ENCODE measurements around the gene ACOT12. TPM values are rescaled to one million over a fixed set of nuclear protein-coding genes. Genes with fewer than 3 reads are reported as not detected.

The ACOT12 gene
- total RNA-seq = not detected in 2 replicates

- Mint-ChIP-seq H3K36me3 (ENCODE audit: low read depth) (no peaks in the 10 kb centered on the region), H3K4me1 (peaks cover 5% of the 10 kb centered on the region), H3K4me3 (peak within 1 kb of the TSS; percentile 49), H3K9me3 (peaks cover under 1% of the 10 kb centered on the region), H3K27ac (no peak within 1 kb of the TSS), H3K27me3 (peaks cover 45% of the 10 kb centered on the region)
- intact Hi-C loops (cut with micrococcal nuclease) = no loop called here
- no peak for DNase-seq
Measured at GRCh38 chr5:81393783-81394718, at the start of gene ACOT12. TSS of gene ACOT12 (minus strand) at chr5:81394134. CDS start at chr5:81394114, 20 bp downstream.

DNA sequence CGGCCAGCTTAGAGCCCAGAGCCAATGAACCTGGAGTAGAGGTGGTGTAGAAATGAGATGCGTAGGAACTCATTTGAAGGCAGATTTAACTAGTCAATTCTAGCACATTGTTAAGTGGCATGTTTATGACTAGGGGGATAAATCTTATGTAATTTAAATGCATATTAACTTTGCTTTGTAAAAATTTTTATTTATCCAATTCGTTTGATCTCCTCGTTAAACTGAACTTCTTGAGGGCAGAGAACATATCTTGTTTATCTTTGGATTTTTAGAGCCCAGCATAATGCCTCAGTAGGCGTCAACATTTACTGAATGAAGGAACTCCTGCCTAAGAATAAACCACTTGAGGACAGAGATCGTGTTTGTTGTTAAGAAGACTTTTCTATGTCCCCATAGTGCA lies 41.1 kb upstream of the ACOT12 start:
- Mint-ChIP-seq H3K27me3 (no peaks in the 10 kb centered on the region), H3K36me3 (ENCODE audit: low read depth) (peaks cover 1% of the 10 kb centered on the region), H3K27ac (no peak overlapping the region), H3K4me1 (no peaks in the 10 kb centered on the region), H3K4me3 (no peak overlapping the region), H3K9me3 (no peaks in the 10 kb centered on the region)
- no peak for DNase-seq
- intact Hi-C loops (cut with micrococcal nuclease) = no loop called here

GRCh38 chr5:81429985-81430384 lies 36.1 kb upstream of the ACOT12 start:
- H3K4me1 Mint-ChIP-seq = peaks cover 8% of the 10 kb centered on the region
- peaks cover 3% of the 10 kb centered on the region for H3K36me3 Mint-ChIP-seq (ENCODE audit: low read depth)
- DNase-seq = no peak
- intact Hi-C loops (cut with micrococcal nuclease) = loop anchor here (5.0 kb wide), 2 partner anchors 77 to 542 kb away; partner anchors contain the start of gene ATG10
- no peaks in the 10 kb centered on the region for H3K9me3 Mint-ChIP-seq
- H3K4me3 Mint-ChIP-seq = no peak overlapping the region
- H3K27me3 Mint-ChIP-seq = no peaks in the 10 kb centered on the region
- H3K27ac Mint-ChIP-seq = no peak overlapping the region

- H3K4me1 Mint-ChIP-seq = peaks cover 8% of the 10 kb centered on the region
- intact Hi-C loops (cut with micrococcal nuclease) = loop anchor here (5.0 kb wide), 2 partner anchors 78 to 543 kb away; partner anchors contain the start of gene ATG10
- peaks cover 1% of the 10 kb centered on the region for H3K36me3 Mint-ChIP-seq (ENCODE audit: low read depth)
- no peaks in the 10 kb centered on the region for H3K27me3 Mint-ChIP-seq
- no peaks in the 10 kb centered on the region for H3K9me3 Mint-ChIP-seq
- H3K4me3 Mint-ChIP-seq = no peak overlapping the region
- no peak overlapping the region for H3K27ac Mint-ChIP-seq
- DNase-seq = no peak
Measured at GRCh38 chr5:81429363-81429762, 35.4 kb upstream of the ACOT12 start.

DNA sequence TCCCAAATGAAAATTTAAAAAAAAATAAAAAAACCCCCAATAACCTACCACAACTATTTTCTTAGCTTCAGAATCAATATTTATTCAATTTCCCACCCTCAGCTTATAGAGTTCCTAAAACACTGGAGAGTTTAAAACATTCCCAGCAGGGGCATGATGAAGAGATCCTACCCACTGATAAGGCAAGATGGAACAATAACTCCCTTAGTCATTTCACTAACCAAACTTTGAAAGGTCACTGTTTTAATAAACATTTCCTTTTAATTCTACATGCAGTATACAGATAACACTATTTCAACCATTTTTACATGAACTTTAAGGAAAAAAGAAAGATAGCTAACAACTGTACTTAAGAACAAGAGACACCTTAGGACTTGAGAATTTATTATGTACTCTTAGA lies 34.9 kb upstream of the ACOT12 start:
- no peak overlapping the region for H3K27ac Mint-ChIP-seq
- H3K27me3 Mint-ChIP-seq = no peaks in the 10 kb centered on the region
- intact Hi-C loops (cut with micrococcal nuclease) = loop anchor here (5.0 kb wide), 2 partner anchors 78 to 543 kb away; partner anchors contain the start of gene ATG10
- H3K4me1 Mint-ChIP-seq = peaks cover 8% of the 10 kb centered on the region
- DNase-seq = no peak
- H3K9me3 Mint-ChIP-seq = no peaks in the 10 kb centered on the region
- no peak overlapping the region for H3K4me3 Mint-ChIP-seq
- peaks cover 1% of the 10 kb centered on the region for H3K36me3 Mint-ChIP-seq (ENCODE audit: low read depth)

DNA sequence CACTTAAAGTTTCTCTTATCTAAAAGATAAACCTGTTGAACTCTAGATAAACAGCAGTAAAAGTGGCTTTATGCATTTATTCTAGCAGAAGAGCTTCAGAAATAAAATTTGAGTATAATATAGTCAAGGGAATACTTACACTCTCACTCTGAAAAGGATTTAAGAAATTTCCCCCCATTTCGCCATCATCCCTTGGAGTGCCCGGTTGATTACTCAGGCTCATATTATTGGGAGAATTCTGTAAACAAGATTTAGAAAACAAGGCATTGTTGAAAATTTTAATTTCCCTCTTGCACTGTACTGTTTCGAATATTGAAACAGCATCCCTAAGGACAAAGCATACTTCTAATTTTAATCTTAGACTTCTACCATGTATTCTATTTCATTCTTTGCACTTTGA lies 34.5 kb upstream of the ACOT12 start:
- Mint-ChIP-seq H3K27ac (no peak overlapping the region), H3K27me3 (no peaks in the 10 kb centered on the region)

DNA sequence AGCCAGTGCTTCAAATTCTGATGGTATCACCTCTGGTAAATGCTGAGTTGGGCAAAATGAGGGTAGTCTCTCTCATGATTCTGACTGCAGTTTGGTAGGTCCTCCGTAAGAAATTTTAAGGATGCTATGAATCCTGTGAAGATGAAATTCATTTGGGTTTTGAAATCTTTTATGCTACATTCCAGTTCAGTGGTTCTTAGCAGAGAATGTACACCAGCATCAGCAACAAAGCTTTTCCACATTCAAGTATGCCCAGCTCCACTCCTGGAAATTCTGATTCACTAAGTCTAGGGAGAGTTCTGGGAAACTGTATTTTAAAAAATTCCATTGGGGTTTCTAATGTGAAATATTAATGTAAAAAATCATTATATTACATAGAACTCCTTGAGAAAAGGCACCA lies 33.6 kb upstream of the ACOT12 start:
- Mint-ChIP-seq H3K9me3 (no peaks in the 10 kb centered on the region), H3K4me1 (peaks cover 8% of the 10 kb centered on the region), H3K27me3 (no peaks in the 10 kb centered on the region), H3K36me3 (ENCODE audit: low read depth) (peaks cover 1% of the 10 kb centered on the region), H3K27ac (no peak overlapping the region), H3K4me3 (no peak overlapping the region)
- intact Hi-C loops (cut with micrococcal nuclease) = loop anchor here (5.0 kb wide), 2 partner anchors 80 to 545 kb away; partner anchors contain the start of gene ATG10
- no peak for DNase-seq

More for the DNA sequence above, 34.5 kb upstream of the ACOT12 start:
- peaks cover 1% of the 10 kb centered on the region for H3K36me3 Mint-ChIP-seq (ENCODE audit: low read depth)
- intact Hi-C loops (cut with micrococcal nuclease) = loop anchor here (5.0 kb wide), 2 partner anchors 79 to 544 kb away; partner anchors contain the start of gene ATG10
- H3K4me1 Mint-ChIP-seq = peaks cover 8% of the 10 kb centered on the region
- DNase-seq = no peak
- no peaks in the 10 kb centered on the region for H3K9me3 Mint-ChIP-seq
- no peak overlapping the region for H3K4me3 Mint-ChIP-seq

DNA sequence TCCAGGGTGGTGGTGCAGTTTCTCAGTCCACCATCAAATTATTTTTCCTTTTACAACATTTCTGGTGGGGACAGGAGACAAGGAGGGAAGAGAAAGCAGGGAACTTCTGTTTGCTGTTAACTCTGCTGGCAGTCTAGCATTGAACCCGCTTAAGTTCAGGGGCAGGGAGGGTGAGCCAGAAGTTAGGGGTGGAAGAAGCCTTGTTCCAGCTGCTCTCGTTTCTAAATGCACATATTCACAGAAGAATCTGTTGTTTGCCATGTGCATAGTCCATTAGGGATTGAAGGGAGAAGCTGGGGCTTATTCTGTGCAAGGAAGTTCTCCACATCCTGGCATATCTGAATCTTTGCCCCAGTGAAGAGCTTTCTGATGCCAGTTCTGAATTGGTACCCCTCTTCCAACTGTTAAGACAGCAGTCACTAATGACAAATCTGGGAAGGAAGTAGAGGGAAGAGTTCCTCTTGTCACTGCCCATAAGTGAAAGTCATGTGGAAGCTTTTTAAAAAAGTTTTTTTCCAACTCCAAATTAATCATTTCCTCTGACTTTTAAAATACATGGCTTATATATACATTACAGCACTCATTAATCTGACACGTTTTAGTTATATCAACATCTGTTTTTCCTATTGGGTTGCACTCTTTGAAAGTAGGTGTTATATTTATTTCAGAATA lies 32.6 kb upstream of the ACOT12 start:
- Mint-ChIP-seq H3K36me3 (ENCODE audit: low read depth) (peaks cover 3% of the 10 kb centered on the region), H3K27me3 (no peaks in the 10 kb centered on the region)

DNA sequence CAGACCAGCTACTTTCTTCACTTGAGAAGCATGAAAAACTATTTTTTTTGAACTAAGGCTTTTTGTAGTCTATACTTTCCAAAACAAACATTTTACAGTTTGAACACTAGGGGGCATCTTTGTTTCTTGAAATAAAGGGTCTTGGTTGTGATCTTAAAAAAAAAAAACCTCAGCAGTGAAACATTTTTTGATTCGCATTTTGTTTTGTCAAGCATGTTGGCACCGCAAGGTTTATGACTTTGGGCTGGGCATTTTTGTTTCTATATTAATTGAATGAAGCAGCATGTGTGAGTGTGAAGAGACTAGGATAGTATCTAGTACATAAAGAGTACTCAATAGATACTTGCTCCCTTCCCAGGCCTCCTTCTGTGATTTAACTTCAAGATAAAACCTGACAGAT lies 31.6 kb upstream of the ACOT12 start:
- Mint-ChIP-seq H3K27ac (no peak overlapping the region), H3K9me3 (no peaks in the 10 kb centered on the region), H3K27me3 (no peaks in the 10 kb centered on the region), H3K36me3 (ENCODE audit: low read depth) (peaks cover 3% of the 10 kb centered on the region), H3K4me1 (peaks cover 20% of the 10 kb centered on the region), H3K4me3 (no peak overlapping the region)
- no peak for DNase-seq
- intact Hi-C loops (cut with micrococcal nuclease) = loop anchor here (1.0 to 5.0 kb wide), 5 partner anchors 82 to 800 kb away; partner anchors contain the start of gene ATG10

More for the DNA sequence above, 32.6 kb upstream of the ACOT12 start:
- H3K4me1 Mint-ChIP-seq = peaks cover 12% of the 10 kb centered on the region
- H3K27ac Mint-ChIP-seq = no peak overlapping the region
- H3K4me3 Mint-ChIP-seq = no peak overlapping the region
- intact Hi-C loops (cut with micrococcal nuclease) = loop anchor here (5.0 kb wide), 2 partner anchors 81 to 546 kb away; partner anchors contain the start of gene ATG10
- no peaks in the 10 kb centered on the region for H3K9me3 Mint-ChIP-seq
- peak; percentile 54 for DNase-seq

GRCh38 chr5:81424728-81425127 lies 30.8 kb upstream of the ACOT12 start:
- no peak for DNase-seq
- Mint-ChIP-seq H3K4me3 (no peak overlapping the region), H3K27me3 (no peaks in the 10 kb centered on the region), H3K27ac (no peak overlapping the region), H3K4me1 (peaks cover 28% of the 10 kb centered on the region), H3K36me3 (ENCODE audit: low read depth) (peaks cover 3% of the 10 kb centered on the region), H3K9me3 (no peaks in the 10 kb centered on the region)
- intact Hi-C loops (cut with micrococcal nuclease) = loop anchor here (1.0 to 5.0 kb wide), 6 partner anchors 83 to 801 kb away; partner anchors contain the start of gene ATG10

DNA sequence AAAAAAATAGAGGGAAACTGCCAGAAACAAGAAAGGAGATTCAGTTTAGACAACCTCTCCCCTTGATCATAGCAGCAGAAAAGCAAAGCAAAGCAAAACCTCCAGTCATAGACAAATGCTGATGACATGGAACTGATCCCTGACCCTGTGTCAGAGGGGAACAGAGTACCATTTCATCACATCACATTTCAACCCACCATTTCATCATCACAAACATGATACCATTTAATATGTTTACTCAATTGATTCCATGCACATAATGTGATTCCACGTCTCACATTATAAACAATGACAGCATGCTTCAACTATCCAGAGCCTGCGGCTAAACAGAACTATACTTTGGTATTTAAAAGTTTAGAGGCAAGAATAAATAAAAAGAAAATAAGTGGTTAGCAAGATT lies 28.7 kb upstream of the ACOT12 start:
- no peak overlapping the region for H3K27ac Mint-ChIP-seq
- intact Hi-C loops (cut with micrococcal nuclease) = loop anchor here (5.0 kb wide), 1 partner anchor 430 kb away; no protein-coding TSS in a partner anchor

GRCh38 chr5:81420039-81420667 lies 26.2 kb upstream of the ACOT12 start:
- H3K9me3 Mint-ChIP-seq = no peaks in the 10 kb centered on the region
- no peak overlapping the region for H3K4me3 Mint-ChIP-seq
- H3K4me1 Mint-ChIP-seq = peaks cover 26% of the 10 kb centered on the region
- peak overlapping the region; percentile 8 for H3K27ac Mint-ChIP-seq
- DNase-seq = peak; percentile 74
- no peaks in the 10 kb centered on the region for H3K27me3 Mint-ChIP-seq
- intact Hi-C loops (cut with micrococcal nuclease) = loop anchor here (2.0 to 5.0 kb wide), 2 partner anchors 331 to 432 kb away; partner anchors contain the start of gene SSBP2
- peaks cover 3% of the 10 kb centered on the region for H3K36me3 Mint-ChIP-seq (ENCODE audit: low read depth)

More for the DNA sequence above, 28.7 kb upstream of the ACOT12 start:
- H3K36me3 Mint-ChIP-seq (ENCODE audit: low read depth) = peaks cover 3% of the 10 kb centered on the region
- H3K4me3 Mint-ChIP-seq = no peak overlapping the region
- H3K4me1 Mint-ChIP-seq = peaks cover 33% of the 10 kb centered on the region
- no peak for DNase-seq
- no peaks in the 10 kb centered on the region for H3K9me3 Mint-ChIP-seq
- no peaks in the 10 kb centered on the region for H3K27me3 Mint-ChIP-seq

DNA sequence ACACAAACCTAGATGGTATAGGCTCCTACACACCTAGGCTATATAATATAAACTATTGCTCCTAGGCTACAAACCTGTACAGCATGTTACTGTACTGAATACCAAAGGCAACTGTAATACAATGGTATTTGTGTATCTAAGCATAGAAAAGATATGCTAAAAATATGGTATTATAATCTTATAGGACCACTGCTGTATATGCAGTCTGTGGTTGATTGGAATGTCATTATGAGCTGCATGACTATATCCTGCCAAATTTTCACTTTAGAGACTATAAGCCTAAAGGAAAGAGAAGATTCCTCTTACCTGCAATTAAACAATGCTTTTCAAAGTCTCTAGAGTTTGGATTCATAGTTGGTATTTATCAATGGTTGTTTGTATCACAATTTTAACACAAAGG lies 24.7 kb upstream of the ACOT12 start:
- DNase-seq = no peak
- H3K4me3 Mint-ChIP-seq = no peak overlapping the region
- no peaks in the 10 kb centered on the region for H3K27me3 Mint-ChIP-seq
- H3K36me3 Mint-ChIP-seq (ENCODE audit: low read depth) = peaks cover 3% of the 10 kb centered on the region
- no peak overlapping the region for H3K27ac Mint-ChIP-seq
- no peaks in the 10 kb centered on the region for H3K9me3 Mint-ChIP-seq
- intact Hi-C loops (cut with micrococcal nuclease) = no loop called here
- H3K4me1 Mint-ChIP-seq = peaks cover 26% of the 10 kb centered on the region
